ENCODE measurements around the gene FAM98A. TPM values are rescaled to one million over a fixed set of nuclear protein-coding genes. Genes with fewer than 3 reads are reported as not detected.

Gene FAM98A
- polyA plus RNA-seq, 1 donor from 2014 or later: 14.5 TPM

DNA sequence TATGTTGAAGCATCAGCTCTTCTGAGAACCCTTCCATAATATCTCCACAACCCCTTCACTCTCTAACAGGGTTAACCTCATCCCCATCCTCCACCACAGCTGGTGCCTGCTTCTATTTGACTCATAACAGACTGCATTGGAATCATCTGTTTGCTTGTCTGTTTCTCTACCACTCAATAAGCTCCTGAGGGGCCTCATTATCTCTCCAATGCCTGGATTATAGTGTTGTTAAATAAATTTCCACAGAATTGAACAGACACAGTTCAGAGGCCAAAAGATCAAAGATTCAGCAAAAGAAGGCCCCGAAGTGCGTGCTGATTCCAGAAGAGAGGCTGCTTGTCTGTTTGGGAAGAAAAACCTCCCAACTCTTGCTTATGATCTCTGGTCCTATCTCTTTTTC, 33.7 kb upstream of the FAM98A start:
- no peaks in the 10 kb centered on the region for H3K79me2 ChIP-seq (replicated peaks; ENCODE audit: insufficient read depth, low read length)
- H3K9me3 ChIP-seq (ENCODE audit: low read length): no peaks in the 10 kb centered on the region
- no peaks in the 10 kb centered on the region for H3K27me3 ChIP-seq (ENCODE audit: insufficient read depth, low read depth, low read length)
- H2AFZ ChIP-seq (ENCODE audit: low read depth, low read length): no peak overlapping the region
- H3K9ac ChIP-seq (ENCODE audit: low read length): no peak overlapping the region
- H3K4me2 ChIP-seq (ENCODE audit: low read length): no peak overlapping the region
- no peaks in the 10 kb centered on the region for H3K9me2 ChIP-seq (ENCODE audit: insufficient read depth, low read length)
- H3K36me3 ChIP-seq (ENCODE audit: insufficient read depth, low read length): no peaks in the 10 kb centered on the region
- H3K4me3 ChIP-seq (ENCODE audit: low read length): no peak overlapping the region
- peak overlapping the region; percentile 13 for H3K27ac ChIP-seq (ENCODE audit: low read length)
- H4K20me1 ChIP-seq (ENCODE audit: insufficient read depth): no peaks in the 10 kb centered on the region
- TF ChIP-seq TAF1 (IDR thresholded peaks at IDR 0.05; ENCODE audit: low read depth): no peak
- no peak for TF ChIP-seq EZH2 (IDR thresholded peaks at IDR 0.05; ENCODE audit: borderline replicate concordance, insufficient read depth, low read length, poor library complexity, severe bottlenecking)
- TF ChIP-seq POLR2AphosphoS5 (IDR thresholded peaks at IDR 0.05): no peak
- no peak for TF ChIP-seq EP300 (conservative IDR thresholded peaks at IDR 0.05; ENCODE audit: poor library complexity, severe bottlenecking)
- TF ChIP-seq SMC3 (conservative IDR thresholded peaks at IDR 0.05; ENCODE audit: poor library complexity): no peak
- TF ChIP-seq CTCF (IDR thresholded peaks at IDR 0.05; ENCODE audit: poor library complexity, severe bottlenecking): no peak
- no peak for TF ChIP-seq MXI1 (conservative IDR thresholded peaks at IDR 0.05; ENCODE audit: poor library complexity, severe bottlenecking)
- no peak for TF ChIP-seq RAD21 (conservative IDR thresholded peaks at IDR 0.05)
- no peak for TF ChIP-seq REST (IDR thresholded peaks at IDR 0.05; ENCODE audit: borderline replicate concordance)
- H3F3A ChIP-seq (ENCODE audit: insufficient read depth, low read length, poor library complexity, severe bottlenecking): no peaks in the 10 kb centered on the region

DNA sequence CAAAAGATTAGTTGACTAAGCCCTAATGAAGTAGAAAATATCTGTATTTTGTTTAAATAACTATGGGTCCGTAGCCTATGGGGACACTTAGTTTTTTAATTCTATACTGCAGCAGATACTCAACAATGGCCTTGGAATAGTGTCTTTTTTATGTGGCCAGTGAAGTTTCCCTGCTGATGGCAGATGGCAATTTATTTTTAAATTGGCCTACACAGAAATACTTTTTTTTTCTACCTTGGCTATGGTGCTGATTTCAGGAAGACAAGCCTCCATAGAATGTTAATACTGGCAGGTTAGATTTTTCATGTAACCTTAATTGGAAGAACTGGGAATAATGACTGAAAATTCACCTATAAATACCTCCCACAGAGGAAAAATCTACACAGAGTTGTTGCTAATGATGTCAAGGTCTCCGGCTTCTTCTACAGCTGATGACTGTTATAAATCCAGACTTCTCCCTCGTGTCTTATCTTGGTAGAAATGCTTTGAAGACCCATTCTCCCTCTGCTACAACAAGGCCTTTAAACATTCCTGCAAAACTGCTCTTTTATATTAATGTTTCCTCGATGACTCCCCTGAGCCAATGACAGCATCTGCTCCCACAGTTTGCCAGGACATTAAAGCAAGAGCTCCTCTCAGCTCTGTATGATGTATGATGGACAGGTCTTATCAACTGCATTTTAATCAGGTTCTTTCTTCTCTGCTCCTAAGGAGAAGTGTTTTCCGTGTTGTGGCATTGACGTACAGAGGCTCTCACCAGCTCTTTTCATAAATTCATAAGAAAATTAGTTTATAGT, 29.1 kb upstream of the FAM98A start:
- H3K9ac ChIP-seq (ENCODE audit: low read length): no peak overlapping the region
- H3K36me3 ChIP-seq (ENCODE audit: insufficient read depth, low read length): no peaks in the 10 kb centered on the region
- no peaks in the 10 kb centered on the region for H3K9me3 ChIP-seq (ENCODE audit: low read length)
- H3K27ac ChIP-seq (ENCODE audit: low read length): peak overlapping the region; percentile 57
- TF ChIP-seq RAD21 (conservative IDR thresholded peaks at IDR 0.05) (no peak), EP300 (conservative IDR thresholded peaks at IDR 0.05; ENCODE audit: poor library complexity, severe bottlenecking) (peak; percentile 67)
- no peaks in the 10 kb centered on the region for H3K9me2 ChIP-seq (ENCODE audit: insufficient read depth, low read length)
- H3K79me2 ChIP-seq (replicated peaks; ENCODE audit: insufficient read depth, low read length): no peaks in the 10 kb centered on the region
- H2AFZ ChIP-seq (ENCODE audit: low read depth, low read length): no peak overlapping the region
- H3F3A ChIP-seq (ENCODE audit: insufficient read depth, low read length, poor library complexity, severe bottlenecking): no peaks in the 10 kb centered on the region
- no peaks in the 10 kb centered on the region for H4K20me1 ChIP-seq (ENCODE audit: insufficient read depth)
- no peak overlapping the region for H3K4me3 ChIP-seq (ENCODE audit: low read length)
- H3K4me2 ChIP-seq (ENCODE audit: low read length): peak overlapping the region; percentile 7
- no peaks in the 10 kb centered on the region for H3K27me3 ChIP-seq (ENCODE audit: insufficient read depth, low read depth, low read length)
